Nephron (organoid): ENCODE results near the gene MRAS.

Experiments used
- H3K27ac Mint-ChIP-seq, 3 experiments: 2 replicates each; pipeline ENCODE4 v1.8.0; 2020; ENCODE audit warnings: mixed read lengths in 3 of 3, mild to moderate bottlenecking in 2 of 3, moderate library complexity in 1 of 3
- H3K27me3 Mint-ChIP-seq: 2 replicates; pipeline ENCODE4 v1.8.0; 2021; ENCODE audit warnings: low read depth, mild to moderate bottlenecking, moderate library complexity, mixed read lengths
- H3K36me3 Mint-ChIP-seq: 2 replicates; pipeline ENCODE4 v1.8.0; 2020; ENCODE audit warnings: low read depth, mixed read lengths
- H3K4me1 Mint-ChIP-seq: 2 replicates; pipeline ENCODE4 v1.8.0; 2020; ENCODE audit warnings: mixed read lengths
- H3K4me3 Mint-ChIP-seq, 3 experiments: 2 replicates each; pipeline ENCODE4 v1.8.0; 2020; ENCODE audit warnings: mild to moderate bottlenecking in 3 of 3, mixed read lengths in 3 of 3, moderate library complexity in 2 of 3
- H3K9me3 Mint-ChIP-seq: 2 replicates; pipeline ENCODE4 v1.8.0; 2020; ENCODE audit warnings: mixed read lengths
- CTCF ChIP-seq, 3 experiments: fragments of 200-600 bp; sonication (generic); IDR thresholded peaks; one replicate each; pipeline ENCODE4 v1.5.0; 2021; ENCODE audit warnings: antibody characterized with exemption in 3 of 3; ENCODE audit not compliant: unreplicated experiment in 3 of 3

The MRAS gene

GRCh38 chr3:138401834-138402233 is 53.5 kb downstream of the MRAS start:
- no peak overlapping the region for H3K4me3 Mint-ChIP-seq
- peaks cover 52% of the 10 kb centered on the region for H3K36me3 Mint-ChIP-seq
- TF ChIP-seq CTCF (IDR thresholded peaks at IDR 0.05; ENCODE audit: unreplicated experiment in 3 of 3), result no peak
- H3K9me3 Mint-ChIP-seq, result no peaks in the 10 kb centered on the region
- H3K27me3 Mint-ChIP-seq, result no peaks in the 10 kb centered on the region
- H3K4me1 Mint-ChIP-seq, result peaks cover 18% of the 10 kb centered on the region
- no peak overlapping the region for H3K27ac Mint-ChIP-seq

- H3K36me3 Mint-ChIP-seq, result peaks cover 52% of the 10 kb centered on the region
- no peak overlapping the region for H3K4me3 Mint-ChIP-seq
- H3K9me3 Mint-ChIP-seq, result no peaks in the 10 kb centered on the region
- no peaks in the 10 kb centered on the region for H3K27me3 Mint-ChIP-seq
- no peak overlapping the region for H3K27ac Mint-ChIP-seq
- peaks cover 18% of the 10 kb centered on the region for H3K4me1 Mint-ChIP-seq
- TF ChIP-seq CTCF (IDR thresholded peaks at IDR 0.05; ENCODE audit: unreplicated experiment in 3 of 3), result no peak
Observed at GRCh38 chr3:138404121-138404520, 55.7 kb downstream of the MRAS start.

- Mint-ChIP-seq H3K27me3 (no peaks in the 10 kb centered on the region), H3K27ac (no peak overlapping the region), H3K9me3 (no peaks in the 10 kb centered on the region), H3K36me3 (peaks cover 46% of the 10 kb centered on the region), H3K4me1 (peaks cover 13% of the 10 kb centered on the region), H3K4me3 (no peak overlapping the region)
- no peak for TF ChIP-seq CTCF (IDR thresholded peaks at IDR 0.05; ENCODE audit: unreplicated experiment in 3 of 3)
Observed at GRCh38 chr3:138405001-138405400, 56.6 kb downstream of the MRAS start.

- Mint-ChIP-seq H3K9me3 (no peaks in the 10 kb centered on the region), H3K4me1 (peaks cover 8% of the 10 kb centered on the region), H3K36me3 (peaks cover 45% of the 10 kb centered on the region), H3K27ac (no peak overlapping the region), H3K27me3 (no peaks in the 10 kb centered on the region), H3K4me3 (no peak overlapping the region)
- TF ChIP-seq CTCF (IDR thresholded peaks at IDR 0.05; ENCODE audit: unreplicated experiment in 3 of 3), result no peak
Observed at GRCh38 chr3:138405486-138405885, 57.1 kb downstream of the MRAS start.

GRCh38 chr3:138406606-138407005 is 58.2 kb downstream of the MRAS start:
- no peaks in the 10 kb centered on the region for H3K4me1 Mint-ChIP-seq
- H3K36me3 Mint-ChIP-seq, result peaks cover 36% of the 10 kb centered on the region
- no peak overlapping the region for H3K4me3 Mint-ChIP-seq
- H3K27ac Mint-ChIP-seq, result no peak overlapping the region
- no peak for TF ChIP-seq CTCF (IDR thresholded peaks at IDR 0.05; ENCODE audit: unreplicated experiment in 3 of 3)
- no peaks in the 10 kb centered on the region for H3K9me3 Mint-ChIP-seq
- H3K27me3 Mint-ChIP-seq, result no peaks in the 10 kb centered on the region

GRCh38 chr3:138407236-138407907 is 59.0 kb downstream of the MRAS start:
- H3K4me3 Mint-ChIP-seq, result no peak overlapping the region
- no peak for TF ChIP-seq CTCF (IDR thresholded peaks at IDR 0.05; ENCODE audit: unreplicated experiment in 3 of 3)
- H3K9me3 Mint-ChIP-seq, result no peaks in the 10 kb centered on the region
- H3K27ac Mint-ChIP-seq, result no peak overlapping the region
- H3K27me3 Mint-ChIP-seq, result no peaks in the 10 kb centered on the region
- no peaks in the 10 kb centered on the region for H3K4me1 Mint-ChIP-seq
- peaks cover 32% of the 10 kb centered on the region for H3K36me3 Mint-ChIP-seq
